ENCODE results near the gene LGALS9C.
"Not testable (repeated sequence)": the region's sequence is repeated elsewhere in the genome, so short reads cannot be mapped to it uniquely, and the experiment has no call there.

The LGALS9C gene

GRCh38 chr17:18542234-18542633 is 65.6 kb downstream of the LGALS9C start:
- not testable (repeated sequence) for DNase-seq

DNA sequence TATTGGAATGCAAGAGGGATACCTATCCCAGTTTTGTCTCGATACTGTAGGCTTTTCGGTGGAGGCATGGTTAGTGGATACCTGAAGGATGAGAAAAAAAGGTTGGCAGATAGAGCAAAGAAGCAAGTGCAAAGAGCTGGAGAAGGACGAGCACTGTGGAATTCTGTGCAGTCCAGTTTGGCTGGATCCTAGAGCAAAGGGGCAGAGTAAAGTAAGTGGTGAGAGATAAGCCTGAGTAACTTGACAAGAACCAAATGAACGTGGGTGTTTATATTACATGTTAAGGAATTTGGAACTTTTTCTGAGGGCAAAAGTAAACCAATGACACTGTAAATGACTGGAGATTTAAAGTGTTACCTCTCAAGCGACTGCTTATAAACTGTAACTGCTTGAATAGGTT is 66.3 kb downstream of the LGALS9C start:
- not testable (repeated sequence) for DNase-seq
